Neural cell (in vitro differentiated cells): Measurements from ENCODE around the gene XYLT2. TPM values are rescaled to one million over a fixed set of nuclear protein-coding genes. Genes with fewer than 3 reads are reported as not detected.

Experiments
- H2AFZ ChIP-seq: fragments of 200-600, 300-800 bp; sonication (generic), shearing (Covaris generic); 2 replicates; pipeline ENCODE4 v1.6.0; 2014; ENCODE audit warnings: low read depth, mild to moderate bottlenecking, antibody characterized with exemption, low read length, moderate library complexity
- H3F3A ChIP-seq: fragments of 200-600 bp; shearing (Covaris generic); 2 replicates; pipeline ENCODE4 v1.6.1; 2016; ENCODE audit warnings: mild to moderate bottlenecking, moderate library complexity, mixed read lengths, antibody characterized with exemption, low read length; ENCODE audit not compliant: insufficient read depth, poor library complexity, severe bottlenecking
- H3K27ac ChIP-seq: fragments of 200-600, 300-800 bp; sonication (generic), shearing (Covaris generic); 2 replicates; pipeline ENCODE4 v1.5.1; 2014; ENCODE audit warnings: mild to moderate bottlenecking, low read length, moderate library complexity
- H3K27me3 ChIP-seq: fragments of 300-800, 200-600 bp; sonication (generic), shearing (Covaris generic); 2 replicates; pipeline ENCODE4 v1.6.0; 2014; ENCODE audit warnings: mild to moderate bottlenecking, low read depth, low read length, moderate library complexity; ENCODE audit not compliant: insufficient read depth
- H3K36me3 ChIP-seq: fragments of 300-800, 200-600 bp; sonication (generic), shearing (Covaris generic); 2 replicates; pipeline ENCODE4 v1.5.1; 2014; ENCODE audit warnings: mild to moderate bottlenecking, antibody characterized with exemption, low read length, moderate library complexity; ENCODE audit not compliant: insufficient read depth
- H3K4me2 ChIP-seq: fragments of 300-800, 200-600 bp; sonication (generic), shearing (Covaris generic); 2 replicates; pipeline ENCODE4 v1.6.0; 2014; ENCODE audit warnings: mild to moderate bottlenecking, low read length
- H3K4me3 ChIP-seq: fragments of 300-800, 200-600 bp; sonication (generic), shearing (Covaris generic); 2 replicates; pipeline ENCODE4 v1.5.1; 2014; ENCODE audit warnings: mild to moderate bottlenecking, low read length, moderate library complexity
- H3K79me2 ChIP-seq: fragments of 200-600 bp; shearing (Covaris generic); replicated peaks from 2 replicates; pipeline ENCODE4 v1.6.0; 2014; ENCODE audit warnings: mild to moderate bottlenecking, low read length, moderate library complexity; ENCODE audit not compliant: insufficient read depth
- H3K9ac ChIP-seq: fragments of 300-800, 200-600 bp; sonication (generic), shearing (Covaris generic); 2 replicates; pipeline ENCODE4 v1.6.1; 2016; ENCODE audit warnings: mild to moderate bottlenecking, low read length, mixed read lengths
- H3K9me2 ChIP-seq: fragments of 200-600 bp; shearing (Covaris generic); 2 replicates; pipeline ENCODE4 v1.6.1; 2016; ENCODE audit warnings: mild to moderate bottlenecking, low read length, mixed read lengths; ENCODE audit not compliant: insufficient read depth
- H3K9me3 ChIP-seq: fragments of 200-600, 300-800 bp; sonication (generic), shearing (Covaris generic); 2 replicates; pipeline ENCODE4 v1.6.1; 2016; ENCODE audit warnings: mild to moderate bottlenecking, mixed run types, low read length, moderate library complexity, mixed read lengths
- H4K20me1 ChIP-seq: fragments of 200-600 bp; shearing (Covaris generic); 2 replicates; pipeline ENCODE4 v1.6.1; 2016; ENCODE audit warnings: mild to moderate bottlenecking, mixed run types; ENCODE audit not compliant: insufficient read depth
- CTCF ChIP-seq: fragments of 450-650 bp; IDR thresholded peaks from 2 replicates; pipeline ENCODE4 v1.5.1; 2014; ENCODE audit warnings: antibody characterized with exemption, mild to moderate bottlenecking, moderate library complexity; ENCODE audit not compliant: poor library complexity, severe bottlenecking
- EP300 ChIP-seq: fragments of 450-650 bp; conservative IDR thresholded peaks from 2 replicates; pipeline ENCODE4 v1.6.1; 2014; ENCODE audit warnings: antibody characterized with exemption, mild to moderate bottlenecking, moderate library complexity; ENCODE audit not compliant: poor library complexity, severe bottlenecking
- EZH2 ChIP-seq: fragments of 200-600, 300-800 bp; shearing (Covaris generic), sonication (generic); IDR thresholded peaks from 2 replicates; pipeline ENCODE4 v1.6.1; 2014; ENCODE audit warnings: antibody characterized with exemption, low read length, borderline replicate concordance, mild to moderate bottlenecking; ENCODE audit not compliant: insufficient read depth, poor library complexity, severe bottlenecking
- MXI1 ChIP-seq: fragments of 450-650 bp; conservative IDR thresholded peaks from 2 replicates; pipeline ENCODE4 v1.6.1; 2014; ENCODE audit warnings: antibody characterized with exemption, mild to moderate bottlenecking; ENCODE audit not compliant: poor library complexity, severe bottlenecking
- POLR2AphosphoS5 ChIP-seq: IDR thresholded peaks from 2 replicates; pipeline ENCODE4 v1.6.1; 2012
- RAD21 ChIP-seq: fragments of 450-650 bp; conservative IDR thresholded peaks from 2 replicates; pipeline ENCODE4 v1.6.1; 2014; ENCODE audit warnings: antibody characterized with exemption, mild to moderate bottlenecking, moderate library complexity
- REST ChIP-seq: IDR thresholded peaks from 2 replicates; pipeline ENCODE4 v1.6.1; 2012; ENCODE audit warnings: borderline replicate concordance
- SMC3 ChIP-seq: fragments of 450-650 bp; conservative IDR thresholded peaks from 2 replicates; pipeline ENCODE4 v1.6.1; 2014; ENCODE audit warnings: antibody characterized with exemption, mild to moderate bottlenecking, moderate library complexity; ENCODE audit not compliant: poor library complexity
- TAF1 ChIP-seq: IDR thresholded peaks from 2 replicates; pipeline ENCODE4 v1.6.1; 2012; ENCODE audit warnings: low read depth
- polyA plus RNA-seq: library from polyadenylated mRNA; depleted of rRNA; stranded (reverse); fragments of >200 nt; gene quantifications from 2 replicates; pipeline ENCODE4 v1.2.3, GENCODE V29; 2014

Gene XYLT2
- polyA plus RNA-seq, 1 donor from 2014 or later = 6.9 TPM

GRCh38 chr17:50319306-50320004 is 26.5 kb upstream of the XYLT2 start:
- Histone ChIP-seq H3K79me2 (no peaks in the 10 kb centered on the region), H3K9me2 (no peaks in the 10 kb centered on the region), H3K4me2 (no peak overlapping the region), H4K20me1 (no peaks in the 10 kb centered on the region), H3K27me3 (no peaks in the 10 kb centered on the region), H3K27ac (no peak overlapping the region), H2AFZ (no peak overlapping the region), H3K9me3 (no peaks in the 10 kb centered on the region), H3K4me3 (no peak overlapping the region), H3K36me3 (no peaks in the 10 kb centered on the region), H3F3A (no peaks in the 10 kb centered on the region), H3K9ac (no peak overlapping the region)
- TF ChIP-seq RAD21 (no peak), EZH2 (no peak), MXI1 (no peak), SMC3 (no peak), EP300 (no peak), POLR2AphosphoS5 (no peak), CTCF (no peak), TAF1 (no peak)

- Histone ChIP-seq H3K4me3 (no peak overlapping the region), H3K9me2 (no peaks in the 10 kb centered on the region), H2AFZ (no peak overlapping the region), H3K4me2 (no peak overlapping the region), H3K27ac (no peak overlapping the region), H3F3A (no peaks in the 10 kb centered on the region), H3K27me3 (no peaks in the 10 kb centered on the region), H3K36me3 (no peaks in the 10 kb centered on the region), H4K20me1 (no peaks in the 10 kb centered on the region), H3K9me3 (no peaks in the 10 kb centered on the region), H3K9ac (no peak overlapping the region), H3K79me2 (no peaks in the 10 kb centered on the region)
- no peak for TF ChIP-seq REST
- no peak for TF ChIP-seq MXI1
- TF ChIP-seq TAF1 = no peak
- TF ChIP-seq POLR2AphosphoS5 = no peak
- no peak for TF ChIP-seq SMC3
- no peak for TF ChIP-seq EZH2
- no peak for TF ChIP-seq RAD21
- TF ChIP-seq EP300 = no peak
- no peak for TF ChIP-seq CTCF
Observed at GRCh38 chr17:50322271-50322670, 23.7 kb upstream of the XYLT2 start.
